ENCODE results near the gene NXPH3.

DNA sequence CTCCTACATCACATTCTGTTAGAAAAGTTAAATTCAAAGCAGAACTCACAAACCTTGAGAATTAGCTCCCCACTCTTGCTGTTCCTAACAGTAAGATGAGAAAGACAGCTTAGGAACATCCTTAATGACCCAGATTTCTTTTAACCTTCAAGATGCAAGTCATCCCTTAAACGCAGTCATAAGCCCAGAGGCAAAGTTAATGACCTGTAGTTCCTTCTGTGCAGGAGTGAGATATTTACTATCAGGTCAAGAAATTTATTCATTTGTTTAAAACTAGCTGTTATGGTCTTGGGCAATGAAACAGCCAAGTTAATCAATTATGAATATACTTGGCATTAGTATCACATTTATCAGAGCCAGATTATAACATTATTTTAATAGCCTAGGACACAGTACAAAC lies 37.1 kb downstream of the NXPH3 start:
- TF ChIP-seq, protein P1, sequence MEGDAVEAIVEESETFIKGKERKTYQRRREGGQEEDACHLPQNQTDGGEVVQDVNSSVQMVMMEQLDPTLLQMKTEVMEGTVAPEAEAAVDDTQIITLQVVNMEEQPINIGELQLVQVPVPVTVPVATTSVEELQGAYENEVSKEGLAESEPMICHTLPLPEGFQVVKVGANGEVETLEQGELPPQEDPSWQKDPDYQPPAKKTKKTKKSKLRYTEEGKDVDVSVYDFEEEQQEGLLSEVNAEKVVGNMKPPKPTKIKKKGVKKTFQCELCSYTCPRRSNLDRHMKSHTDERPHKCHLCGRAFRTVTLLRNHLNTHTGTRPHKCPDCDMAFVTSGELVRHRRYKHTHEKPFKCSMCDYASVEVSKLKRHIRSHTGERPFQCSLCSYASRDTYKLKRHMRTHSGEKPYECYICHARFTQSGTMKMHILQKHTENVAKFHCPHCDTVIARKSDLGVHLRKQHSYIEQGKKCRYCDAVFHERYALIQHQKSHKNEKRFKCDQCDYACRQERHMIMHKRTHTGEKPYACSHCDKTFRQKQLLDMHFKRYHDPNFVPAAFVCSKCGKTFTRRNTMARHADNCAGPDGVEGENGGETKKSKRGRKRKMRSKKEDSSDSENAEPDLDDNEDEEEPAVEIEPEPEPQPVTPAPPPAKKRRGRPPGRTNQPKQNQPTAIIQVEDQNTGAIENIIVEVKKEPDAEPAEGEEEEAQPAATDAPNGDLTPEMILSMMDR (IDR thresholded peaks at IDR 0.05; ENCODE audit: low read depth, low read length), result no peak
- TF ChIP-seq EZH2phosphoT487 (IDR thresholded peaks at IDR 0.05; ENCODE audit: low read depth), result no peak
